Activated CD4-positive, alpha-beta T cell treated with anti-CD3 and anti-CD28 coated beads for 1 hour (primary cell): Measurements from ENCODE around the gene SVIL.
A peak's percentile ranks its signal among the peaks of the same experiment; 100 is the strongest.
"Not testable (repeated sequence)": the region's sequence is repeated elsewhere in the genome, so short reads cannot be mapped to it uniquely, and the experiment has no call there.

Experiments used
- DNase-seq: peaks from one replicate; pipeline ENCODE4 v3.0.0-alpha.2; 2020

The SVIL gene

DNA sequence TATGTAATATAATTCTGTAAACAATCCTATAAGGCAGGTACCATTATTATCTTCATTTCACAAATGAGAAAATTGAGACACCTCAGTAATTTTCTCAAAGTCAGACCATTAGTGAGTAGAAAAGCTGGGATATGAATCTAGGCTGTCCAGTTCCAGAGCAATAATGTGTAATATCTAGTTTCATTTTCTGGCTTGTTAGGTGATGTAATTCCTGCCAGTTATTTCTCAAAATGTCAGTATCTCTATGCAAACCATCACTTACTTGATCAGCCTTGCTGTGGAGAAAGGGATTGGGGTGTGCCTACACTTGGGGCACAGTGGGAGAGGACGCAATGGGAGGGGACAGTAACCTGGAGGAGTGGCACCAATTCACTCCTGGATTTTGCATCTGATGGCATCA lies 188.4 kb downstream of the SVIL start:
- DNase-seq = no peak

DNA sequence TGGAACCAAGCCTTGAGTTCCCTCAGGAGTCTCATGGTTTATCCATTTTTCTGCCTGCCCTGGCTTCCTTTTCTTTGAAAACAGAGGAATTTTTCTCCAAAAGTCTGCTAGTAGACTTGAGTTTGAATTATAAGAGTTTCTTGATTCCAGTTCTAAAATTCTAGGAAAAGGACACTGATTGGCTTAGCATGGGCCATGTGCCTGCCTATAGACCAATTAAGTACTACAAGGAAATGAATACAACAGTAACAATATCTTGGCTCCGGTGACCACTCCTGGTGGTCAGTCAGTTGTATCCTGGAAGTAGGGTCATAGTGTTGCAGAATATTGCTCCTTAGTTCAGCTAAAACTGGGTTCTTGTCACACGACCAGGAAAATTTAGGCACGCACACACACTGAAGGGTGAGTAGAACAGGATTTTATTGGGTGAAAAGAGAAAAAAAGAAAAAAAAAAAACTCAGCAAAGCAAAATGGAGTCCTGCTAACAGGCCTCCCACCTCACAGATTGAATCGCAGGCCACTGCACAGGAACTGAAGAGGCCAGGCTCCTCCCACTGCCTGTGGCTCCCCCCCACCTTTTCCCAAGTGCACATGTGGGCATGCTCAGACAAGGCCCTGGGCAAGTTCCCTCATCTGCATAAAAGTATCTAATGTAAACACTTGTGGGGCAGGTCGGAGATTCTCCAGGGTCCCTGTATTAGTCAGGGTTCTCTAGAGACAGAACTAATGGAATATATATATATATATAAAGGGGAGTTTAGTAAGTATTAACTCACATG lies 190.8 kb downstream of the SVIL start:
- no peak for DNase-seq

DNA sequence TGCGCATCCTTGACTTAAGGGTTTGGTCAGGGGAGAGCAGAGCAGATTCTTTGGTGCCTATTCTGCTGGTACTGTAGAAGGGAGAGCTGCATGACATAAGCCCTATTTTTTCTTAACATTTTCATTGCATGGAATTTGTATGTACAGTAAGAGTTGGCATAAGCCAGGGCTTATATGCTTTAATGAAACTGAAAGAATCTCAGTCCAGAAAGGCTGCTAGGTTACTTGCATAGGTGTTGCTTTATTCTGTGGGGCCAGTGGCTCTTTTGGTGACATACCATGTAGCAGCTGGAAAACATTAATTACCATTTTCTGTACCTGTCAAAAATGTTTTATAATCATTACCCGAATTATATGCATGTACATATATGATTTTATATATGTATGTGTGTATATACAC lies 193.8 kb downstream of the SVIL start:
- no peak for DNase-seq

DNA sequence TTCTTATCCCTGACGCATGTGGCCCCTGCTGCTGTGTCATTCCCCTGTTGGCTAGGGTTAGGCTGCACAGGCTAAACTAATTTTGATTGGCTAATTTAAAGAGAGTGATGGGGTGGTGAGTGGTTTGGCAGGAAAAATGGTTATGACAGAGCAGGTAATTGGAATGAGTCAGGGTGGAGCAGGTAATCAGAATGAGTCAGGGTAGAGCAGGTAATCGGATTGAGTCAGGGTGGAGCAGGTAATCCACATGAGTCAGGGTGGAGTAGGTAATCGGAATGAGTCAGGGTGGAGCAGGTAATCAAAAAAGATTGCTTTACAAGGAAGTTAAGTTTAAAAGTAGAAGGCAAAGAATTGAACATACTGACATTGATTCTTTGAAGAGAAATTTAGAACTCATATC lies 195.8 kb downstream of the SVIL start:
- DNase-seq = not testable (repeated sequence)

DNA sequence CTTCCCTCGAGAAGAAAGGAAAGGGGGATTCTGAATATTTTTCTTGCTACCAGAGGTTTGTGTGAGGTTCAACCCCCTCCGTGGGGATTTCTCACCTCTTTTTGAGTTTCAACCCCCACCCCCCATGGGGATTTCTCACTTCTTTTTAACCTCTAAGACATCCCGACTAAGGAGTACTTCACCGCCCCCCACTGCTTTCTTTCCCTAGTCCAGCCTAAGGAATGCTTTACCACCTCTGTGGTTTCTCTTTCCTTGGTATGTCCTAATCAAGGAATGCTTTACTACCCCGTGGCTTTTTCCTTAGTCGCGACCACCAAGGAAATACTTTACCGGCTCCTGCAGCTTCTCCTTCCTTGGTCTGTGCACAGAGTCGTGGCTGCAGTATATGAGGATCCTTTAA lies 196.5 kb downstream of the SVIL start:
- DNase-seq = no peak

DNA sequence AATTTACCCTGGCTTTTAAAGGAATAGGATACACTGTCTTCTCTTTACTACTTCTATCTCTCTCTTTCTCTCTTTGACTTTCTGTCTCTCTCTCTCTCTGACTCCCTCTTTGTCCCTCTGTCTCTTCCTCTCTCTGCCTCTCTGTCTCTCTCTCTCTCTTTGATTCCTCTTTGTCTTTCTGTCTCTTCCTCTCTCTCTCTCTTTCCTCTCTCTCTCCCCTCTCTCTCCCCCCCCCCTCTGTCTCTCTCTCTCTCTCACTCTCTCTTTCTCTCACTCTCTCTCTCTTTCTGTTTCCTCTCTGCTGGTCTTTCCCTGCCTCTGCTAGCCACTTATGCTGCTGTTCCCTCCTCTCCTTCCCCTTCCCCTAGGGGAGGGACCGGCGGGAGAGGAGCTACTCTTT lies 196.9 kb downstream of the SVIL start:
- no peak for DNase-seq

DNA sequence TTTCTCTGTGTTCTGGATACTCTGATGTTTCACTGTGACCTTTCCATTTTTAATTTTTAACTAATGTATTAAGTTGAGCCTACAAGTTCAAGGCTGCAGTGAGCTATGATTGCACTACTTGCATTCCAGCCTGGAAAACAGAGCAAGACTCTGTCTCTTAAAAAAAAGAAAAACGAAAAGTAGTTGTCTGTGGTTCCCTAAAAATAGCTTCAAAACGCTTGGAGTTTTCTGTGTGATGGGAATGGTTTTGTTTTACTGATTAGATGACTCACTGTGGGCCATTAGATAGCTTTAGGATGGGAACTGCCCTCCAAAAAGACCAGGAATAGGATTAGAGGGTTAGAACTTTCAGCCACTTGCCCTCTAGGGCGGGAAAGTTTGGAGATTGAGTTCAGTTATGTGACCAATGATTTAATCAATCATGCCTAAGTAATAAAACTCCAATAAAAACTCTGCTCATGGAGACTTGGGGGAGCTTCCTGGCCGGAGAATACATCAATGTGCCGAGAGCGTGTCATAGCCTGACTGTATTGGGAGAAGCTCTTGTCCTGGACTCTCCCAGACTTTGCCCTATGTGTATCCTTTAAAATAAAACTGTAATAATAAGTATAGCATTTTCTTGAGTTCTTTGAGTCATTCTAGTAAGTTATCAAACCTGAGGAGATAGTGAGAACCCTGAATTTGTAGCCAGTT lies 198.8 kb downstream of the SVIL start:
- no peak for DNase-seq

DNA sequence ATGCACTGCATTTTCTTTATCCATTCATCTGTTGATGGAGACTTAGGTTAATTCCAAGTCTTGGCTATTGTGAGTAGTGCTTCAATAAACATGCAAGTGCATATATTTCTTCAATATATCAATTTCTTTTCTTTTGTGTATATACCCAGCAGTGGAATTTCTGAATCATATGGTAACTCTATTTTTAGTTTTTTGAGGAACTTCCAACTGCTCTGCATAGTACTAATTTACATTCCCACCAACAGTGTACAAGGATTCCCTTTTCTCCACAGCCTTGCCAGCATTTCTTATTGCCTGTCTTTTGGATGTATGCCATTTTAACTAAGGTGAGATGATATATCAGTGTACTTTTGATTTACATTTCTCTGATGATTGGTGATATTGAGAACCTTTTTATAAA lies 200.7 kb downstream of the SVIL start:
- no peak for DNase-seq

DNA sequence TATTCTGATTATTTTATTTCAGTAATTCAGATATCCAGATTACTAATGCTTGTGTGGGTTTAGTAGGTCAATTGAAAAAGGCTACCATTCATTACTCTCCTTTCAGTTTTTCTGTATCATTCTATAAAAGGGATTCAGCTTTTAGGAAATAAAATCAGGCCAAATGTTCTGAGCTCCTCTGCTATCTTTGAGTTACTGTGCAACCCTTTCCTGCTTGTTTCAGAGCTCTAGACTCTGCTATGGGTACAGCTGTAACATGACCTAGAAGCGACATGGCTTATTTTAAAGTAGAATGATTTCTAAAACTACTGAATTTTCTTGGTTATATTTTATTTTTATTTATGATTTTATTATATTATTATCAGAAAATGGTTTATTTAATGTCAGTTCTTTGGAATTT lies 203.1 kb downstream of the SVIL start:
- DNase-seq = no peak

DNA sequence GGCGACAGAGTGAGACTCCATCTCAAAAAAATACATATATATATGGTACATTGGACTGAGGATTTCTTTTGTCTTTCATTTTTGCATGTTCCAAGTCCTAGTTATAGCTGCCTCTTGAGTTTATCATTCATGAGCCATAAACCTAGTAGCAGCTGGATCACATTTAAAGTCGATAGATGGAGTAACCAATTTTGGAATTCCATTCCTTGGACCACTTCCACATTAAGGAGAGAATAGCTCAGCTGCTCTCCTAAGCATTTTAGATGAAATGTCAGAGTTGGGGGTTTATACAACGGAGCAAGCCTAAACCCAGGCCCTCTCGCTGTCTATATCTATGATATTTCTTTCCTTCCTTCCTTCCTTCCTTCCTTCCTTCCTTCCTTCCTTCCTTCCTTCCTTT lies 204.7 kb downstream of the SVIL start:
- DNase-seq = no peak

DNA sequence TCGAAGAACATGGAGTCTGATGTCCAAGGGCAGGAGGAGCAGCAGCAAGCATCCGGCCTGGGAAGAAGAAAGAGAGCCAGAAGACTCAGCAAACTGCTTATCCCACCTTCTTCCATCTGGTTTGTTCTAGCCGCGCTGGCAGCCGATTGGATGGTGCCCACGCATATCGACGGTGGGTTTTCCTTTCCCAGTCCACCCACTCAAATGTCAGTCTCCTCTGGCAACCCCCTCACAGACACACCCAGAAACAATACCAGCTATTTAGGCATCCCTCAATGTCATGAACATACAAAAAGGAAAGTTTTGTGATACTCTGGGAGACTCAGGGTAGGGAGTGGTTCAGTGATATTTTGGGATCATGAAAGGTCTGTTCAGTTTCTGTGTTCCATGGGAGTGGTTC lies 206.3 kb downstream of the SVIL start:
- DNase-seq = no peak

DNA sequence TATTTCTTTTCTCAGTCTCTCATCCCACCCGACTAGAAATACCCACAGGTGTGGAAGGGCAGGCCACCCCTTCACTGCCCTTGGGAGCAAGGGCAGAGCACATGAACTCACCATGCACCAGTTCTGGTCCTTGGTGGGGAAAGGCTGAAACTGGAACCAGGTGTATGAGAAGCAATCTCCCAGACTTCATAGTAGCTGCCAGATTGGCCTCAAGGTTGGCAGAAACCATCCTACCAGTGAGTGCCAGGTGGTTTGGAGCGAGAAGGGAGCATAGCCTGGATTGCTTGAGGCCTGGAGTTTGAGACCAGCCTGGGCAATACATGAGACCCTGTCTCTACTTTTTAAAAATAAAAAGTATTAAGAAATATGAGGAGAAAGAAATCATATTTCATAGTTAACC lies 207.1 kb downstream of the SVIL start:
- no peak for DNase-seq

DNA sequence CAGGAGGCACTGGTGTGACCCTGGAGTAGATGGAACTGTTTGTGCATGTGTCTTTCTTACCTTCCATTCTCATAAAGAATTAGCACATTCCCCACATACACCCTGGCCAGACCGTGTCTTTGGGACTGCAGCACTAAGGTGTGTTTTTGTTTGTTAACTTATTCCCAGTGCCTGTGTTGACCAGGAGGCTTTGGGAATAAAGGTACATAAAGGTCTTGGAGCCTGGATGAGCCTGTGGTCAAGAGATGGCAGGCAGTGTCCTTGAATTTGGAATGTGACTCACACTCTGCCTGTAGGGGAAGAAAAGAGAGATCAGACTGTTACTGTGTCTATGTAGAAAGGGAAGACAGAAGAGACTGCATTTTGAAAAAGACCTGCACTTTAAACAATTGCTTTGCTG lies 208.4 kb downstream of the SVIL start:
- no peak for DNase-seq

DNA sequence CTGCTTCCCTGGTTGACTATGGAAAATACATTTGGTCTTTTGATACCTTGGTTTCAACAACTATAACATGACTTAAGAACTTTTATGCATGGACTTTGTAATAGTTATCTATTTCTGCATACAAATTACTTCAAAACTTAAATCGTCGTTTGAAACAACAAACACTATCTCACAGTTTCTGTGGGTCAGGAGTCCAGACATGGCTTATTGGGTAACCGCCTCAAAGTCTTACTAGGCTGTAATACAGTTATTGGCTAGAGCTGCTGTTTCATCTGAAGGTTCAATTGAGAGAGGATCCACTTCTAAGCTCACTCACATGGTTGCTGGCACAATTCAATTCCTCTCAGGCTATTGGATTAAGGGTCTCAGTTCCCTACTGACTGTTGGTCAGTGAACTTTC lies 210.8 kb downstream of the SVIL start:
- no peak for DNase-seq

DNA sequence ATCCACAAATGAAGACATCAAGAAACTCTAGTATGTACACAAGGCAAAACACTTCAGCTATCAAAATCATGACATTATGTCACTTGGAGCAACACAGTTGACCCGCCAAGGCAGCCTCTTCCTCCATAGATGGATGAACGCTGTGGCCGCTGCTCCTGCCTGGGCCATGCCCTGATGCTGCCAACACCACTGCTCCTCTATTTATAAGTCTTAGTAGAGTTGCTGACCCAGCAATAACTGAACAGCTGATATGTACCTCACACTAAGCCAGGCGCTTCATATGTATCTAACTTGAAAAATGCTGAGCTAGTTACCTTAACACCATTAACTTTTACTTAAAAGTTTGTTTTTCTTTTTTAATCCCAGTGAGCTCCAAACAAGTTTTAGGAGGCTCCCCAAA lies 214.0 kb downstream of the SVIL start:
- no peak for DNase-seq

DNA sequence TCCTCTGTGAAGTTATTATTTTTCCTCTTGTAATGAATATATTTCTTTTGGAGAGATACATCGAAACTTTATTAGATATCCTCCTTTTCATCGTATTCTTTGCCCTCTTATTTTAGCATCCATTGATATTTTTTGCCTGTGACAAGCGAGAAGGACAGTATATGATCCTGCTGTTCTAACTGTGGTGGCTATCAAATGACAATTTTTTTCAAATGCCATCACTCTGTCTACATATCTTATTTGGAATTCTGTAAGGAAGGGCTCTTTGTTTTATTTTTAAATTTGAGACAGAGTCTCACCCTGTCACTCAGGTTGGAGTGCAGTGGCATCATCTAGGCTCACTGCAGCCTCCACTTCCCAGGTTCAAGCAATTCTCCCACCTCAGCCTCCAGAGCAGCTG lies 217.4 kb downstream of the SVIL start:
- DNase-seq = no peak

DNA sequence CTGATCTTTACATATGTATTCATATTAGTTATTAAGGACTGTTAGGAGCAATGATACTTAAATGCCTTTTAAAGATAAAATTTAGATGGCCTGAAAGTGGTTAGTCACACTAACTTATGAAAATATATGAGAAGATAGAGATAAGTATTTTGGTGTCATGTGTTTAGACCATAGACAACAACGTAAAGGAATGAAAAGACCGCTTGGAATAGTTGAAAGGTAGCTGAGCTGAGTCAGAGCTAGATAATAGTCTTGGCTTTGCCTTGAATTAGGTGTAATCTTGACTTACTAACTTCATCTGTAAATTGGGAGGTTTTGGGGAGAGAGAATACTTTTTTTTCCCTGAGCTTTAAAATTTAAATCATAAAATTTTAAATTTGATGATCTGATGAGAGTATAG lies 218.9 kb downstream of the SVIL start:
- DNase-seq = no peak

DNA sequence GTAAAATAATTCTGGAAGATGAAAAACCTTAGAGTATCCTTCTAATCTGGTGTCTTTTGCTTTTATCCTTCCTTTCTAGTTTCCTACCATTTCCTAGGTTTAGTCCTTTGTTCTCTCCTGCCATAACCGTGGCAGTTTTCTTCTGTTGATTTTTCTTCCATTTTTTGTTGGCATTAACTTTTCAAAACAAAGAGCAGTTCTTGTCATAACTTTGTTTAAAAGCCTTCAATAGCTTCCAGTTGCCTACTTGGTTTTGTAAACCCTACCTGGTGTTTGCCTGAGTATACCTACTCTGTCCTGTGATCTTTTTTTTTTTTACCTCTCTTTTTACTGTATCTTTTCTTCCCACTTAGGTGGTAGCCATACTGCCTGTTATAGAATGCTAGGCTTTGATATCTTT lies 220.3 kb downstream of the SVIL start:
- no peak for DNase-seq

DNA sequence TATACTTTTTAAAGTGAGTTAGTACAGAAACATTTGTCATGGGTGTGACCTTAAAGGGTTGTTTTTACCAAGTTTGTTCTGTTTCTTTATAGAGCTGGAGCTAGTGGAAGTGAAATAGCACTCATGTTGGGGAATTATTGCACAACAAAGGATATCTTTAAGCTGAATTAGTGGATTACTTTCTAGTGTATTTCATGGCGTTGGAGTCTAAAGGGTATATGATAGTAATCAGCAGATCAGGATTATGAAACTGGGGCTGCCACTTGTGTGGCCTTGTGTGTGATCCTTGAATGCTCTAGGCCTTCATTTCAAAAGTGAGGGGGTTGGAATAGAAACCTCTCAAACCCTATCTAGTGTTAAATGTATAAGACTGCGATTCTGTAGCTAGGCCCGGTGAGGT lies 222.3 kb downstream of the SVIL start:
- DNase-seq = no peak

DNA sequence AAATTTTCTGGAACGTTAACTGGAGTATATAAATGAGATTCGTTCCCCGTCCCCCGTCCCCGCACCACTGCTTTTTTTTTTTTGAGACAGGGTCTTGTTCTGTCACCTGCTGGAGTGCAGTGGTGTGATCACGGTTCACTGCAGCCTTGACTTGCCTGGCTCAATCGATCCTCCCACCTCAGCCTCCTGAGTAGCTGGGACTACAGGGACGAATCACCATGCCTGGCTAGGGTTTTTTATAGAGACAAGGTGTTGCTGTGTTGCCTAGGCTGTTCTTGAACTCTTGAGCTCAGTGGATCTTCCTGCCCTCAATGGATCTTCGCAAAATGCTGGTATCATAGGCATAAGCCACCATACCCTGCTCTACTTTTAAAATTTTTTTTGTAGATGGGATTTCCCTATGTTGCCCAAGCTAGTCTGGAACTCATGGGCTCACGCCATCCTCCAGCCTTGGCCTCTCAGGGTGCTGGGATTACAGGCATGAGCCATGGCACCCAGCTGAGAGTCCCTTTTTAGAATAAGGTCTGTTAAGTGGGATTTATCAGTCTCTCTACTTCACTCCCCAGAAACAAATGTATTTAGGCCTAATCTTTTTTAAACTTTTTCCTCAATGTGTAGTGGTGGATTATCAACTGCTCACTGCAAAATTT lies 223.0 kb downstream of the SVIL start:
- DNase-seq = no peak

DNA sequence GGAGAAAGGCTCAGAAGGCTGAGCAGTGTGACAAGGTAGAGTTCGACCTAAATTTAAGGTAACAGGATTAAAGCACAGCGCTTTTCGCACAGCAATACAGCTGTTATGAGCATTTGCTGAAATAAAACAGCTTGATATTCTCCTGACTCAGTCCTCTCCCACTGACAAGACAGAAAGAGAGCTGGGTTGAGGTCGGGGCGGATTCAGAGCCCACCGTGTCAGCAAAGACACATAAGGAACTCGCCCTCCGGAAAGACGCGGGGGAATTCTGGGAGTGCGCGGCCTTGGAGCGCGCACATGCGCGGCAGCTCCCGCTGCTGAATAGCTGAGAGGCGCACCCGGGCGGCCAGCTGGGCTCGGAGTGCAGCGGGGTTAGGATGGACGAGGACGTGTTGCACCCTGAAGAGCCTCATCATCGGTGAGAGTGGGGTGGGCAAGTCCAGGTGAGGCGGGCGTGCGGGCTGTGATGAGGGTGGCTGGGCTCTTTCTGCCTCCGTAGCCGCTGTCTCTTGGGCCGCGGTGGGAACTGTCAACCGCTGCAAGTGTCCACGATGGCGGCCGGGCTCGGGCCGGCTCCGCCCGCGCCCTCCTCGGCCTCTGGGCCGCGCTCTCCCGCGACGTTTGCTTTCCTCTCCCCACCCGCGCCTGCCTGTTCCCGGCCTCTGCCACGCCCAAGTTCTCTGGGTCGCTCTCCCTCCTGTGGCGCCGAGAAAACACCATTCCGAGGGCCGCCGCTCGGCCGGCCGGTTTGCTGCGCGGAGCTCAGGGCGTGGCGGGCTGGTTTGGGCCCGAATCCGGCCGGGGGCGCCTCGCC lies 225.3 kb downstream of the SVIL start:
- peak; percentile 25 for DNase-seq

DNA sequence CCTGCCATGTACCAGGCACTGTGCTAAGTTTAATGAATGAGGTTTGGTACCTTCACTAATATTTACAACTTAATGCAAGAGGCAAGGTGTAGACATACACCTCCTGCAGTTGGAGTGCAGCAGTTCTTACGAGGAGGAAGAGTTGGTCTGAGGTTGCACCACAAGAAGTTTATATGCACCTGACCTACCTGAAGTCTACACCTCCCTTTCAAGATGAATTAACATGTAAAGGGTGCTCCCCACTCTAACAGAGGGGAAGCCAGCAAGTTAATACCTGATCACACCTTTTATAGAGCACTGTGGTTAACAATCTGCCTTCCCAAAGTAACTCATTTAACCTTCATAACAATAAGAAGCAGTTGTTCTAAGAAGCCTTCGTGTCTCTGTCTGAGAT lies 225.9 kb downstream of the SVIL start:
- no peak for DNase-seq
